Cerebellar cortex (tissue), 1 donor: ENCODE results near the gene PBOV1.
"Not testable (repeated sequence)": the region's sequence is repeated elsewhere in the genome, so short reads cannot be mapped to it uniquely, and the experiment has no call there.

Experiments
- DNase-seq: peaks from one replicate; pipeline ENCODE4 v3.0.0-alpha.2; 2015; ENCODE audit warnings: low spot score

PBOV1 gene

DNA sequence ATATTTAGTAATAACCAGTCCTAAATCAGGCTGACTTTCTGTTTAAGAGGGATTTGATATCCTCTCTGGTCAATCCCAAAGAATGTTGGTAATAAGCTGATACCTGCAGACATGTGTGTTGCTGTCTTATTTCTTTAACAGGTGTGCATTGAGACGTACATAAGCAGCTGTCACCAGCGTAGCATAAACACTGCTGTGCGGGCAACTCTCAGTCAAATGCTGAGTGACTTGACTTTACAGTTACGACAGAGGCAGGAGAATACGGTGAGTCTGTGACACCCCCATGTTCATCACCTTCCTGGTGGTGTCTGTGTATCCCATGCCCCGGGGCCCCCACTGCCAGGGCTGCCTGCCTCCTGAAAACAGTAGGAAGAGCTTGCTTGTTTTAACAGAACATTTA is 20.1 kb upstream of the PBOV1 start:
- no peak for DNase-seq

DNA sequence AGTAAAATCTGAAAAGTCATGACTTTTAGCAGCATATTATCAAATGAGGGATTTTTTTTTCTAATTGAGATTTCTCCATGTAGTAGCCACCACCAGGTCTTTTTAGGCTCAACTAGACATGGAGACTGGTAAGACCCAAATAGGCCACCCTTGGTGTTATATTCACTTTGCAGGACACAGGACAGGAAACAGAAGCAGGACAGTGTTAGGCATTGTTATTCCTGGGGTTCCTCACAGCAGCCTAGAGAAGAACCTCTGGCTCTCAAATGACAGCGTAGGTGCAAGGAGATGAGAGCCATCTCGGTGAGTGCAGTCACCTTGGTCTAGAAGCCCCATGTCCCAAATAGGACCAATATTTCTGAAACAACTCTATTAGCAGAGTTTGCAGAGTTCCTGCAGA is 19.2 kb upstream of the PBOV1 start:
- no peak for DNase-seq

DNA sequence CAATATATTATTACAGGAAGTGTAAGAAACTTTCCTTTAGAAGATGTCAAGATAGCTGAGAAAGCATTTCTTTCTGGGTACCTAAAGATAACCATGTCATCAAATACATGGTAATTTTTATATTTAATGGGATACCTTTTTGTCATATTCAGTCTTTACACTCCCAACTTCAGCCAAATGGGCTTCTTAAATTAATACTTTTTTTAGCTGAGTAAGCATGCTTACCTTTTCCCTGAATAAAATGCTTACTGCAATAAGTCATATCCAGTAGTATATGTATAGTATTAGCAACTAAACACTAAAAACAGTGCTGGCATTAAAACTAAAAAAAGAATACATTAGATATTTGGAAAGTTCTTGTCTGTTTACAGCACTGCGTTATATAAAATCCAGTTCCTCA is 17.4 kb upstream of the PBOV1 start:
- DNase-seq: no peak

DNA sequence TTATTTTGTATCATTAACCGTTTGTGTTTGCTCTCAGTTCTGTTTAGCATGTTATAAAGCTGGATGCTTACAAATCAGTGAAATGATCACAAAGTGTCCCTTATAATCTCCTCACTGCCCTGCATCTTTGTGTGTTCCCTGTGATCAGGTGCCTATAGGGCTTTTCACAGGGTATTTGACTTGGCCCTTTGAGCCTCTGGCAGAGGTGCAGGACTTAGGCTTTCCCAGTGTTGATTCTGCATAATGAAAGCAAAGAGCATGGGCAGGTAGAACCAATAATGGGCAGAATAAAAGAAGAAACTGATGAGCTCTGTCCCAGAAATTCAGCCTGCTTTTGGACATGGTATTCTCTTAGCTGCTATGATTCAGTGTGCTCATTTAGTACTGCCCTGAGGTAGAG is 16.9 kb upstream of the PBOV1 start:
- DNase-seq: no peak

DNA sequence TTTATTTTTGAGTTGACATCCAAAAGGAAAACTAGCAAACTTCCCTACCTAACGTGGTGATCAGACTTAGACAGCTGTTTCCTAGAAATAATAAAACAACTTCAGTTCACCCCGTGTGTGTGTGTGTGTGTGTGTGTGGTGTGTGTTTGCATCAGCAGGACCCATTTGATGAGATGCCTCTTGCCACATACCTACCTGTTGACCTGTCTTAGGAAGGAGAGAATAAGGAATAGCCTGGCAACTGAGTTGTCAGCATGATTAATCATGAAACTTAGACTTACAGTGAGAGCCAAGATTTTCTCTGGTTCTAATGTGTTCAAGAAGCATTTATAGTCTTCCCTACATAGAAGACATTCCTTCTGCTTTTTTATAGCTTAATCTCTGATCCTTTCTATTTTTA is 16.1 kb upstream of the PBOV1 start:
- DNase-seq: no peak

DNA sequence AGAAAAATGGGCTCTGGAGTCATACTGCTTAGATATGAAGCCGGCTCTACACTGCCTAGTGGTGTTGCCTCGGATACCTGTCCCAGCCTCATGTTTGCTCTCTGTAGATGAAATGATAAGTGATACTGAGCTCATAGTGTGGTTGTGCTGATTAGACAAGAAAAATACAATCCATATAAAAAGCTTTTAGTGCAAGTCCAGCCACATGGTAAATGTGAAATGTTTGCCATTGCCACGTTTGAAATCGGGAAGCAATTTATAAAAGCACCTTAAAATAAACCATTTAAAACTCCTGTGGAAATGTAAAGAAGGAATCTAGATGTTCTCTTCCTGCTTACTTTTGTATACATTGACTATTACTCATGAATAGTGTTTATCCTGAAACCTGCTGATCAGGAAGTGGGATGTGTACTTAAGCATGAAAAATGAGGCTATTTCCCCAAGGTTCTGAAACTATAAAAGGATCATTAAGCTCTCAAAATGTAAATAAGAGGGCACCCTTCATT is 13.1 kb upstream of the PBOV1 start:
- DNase-seq: peak; percentile 50

DNA sequence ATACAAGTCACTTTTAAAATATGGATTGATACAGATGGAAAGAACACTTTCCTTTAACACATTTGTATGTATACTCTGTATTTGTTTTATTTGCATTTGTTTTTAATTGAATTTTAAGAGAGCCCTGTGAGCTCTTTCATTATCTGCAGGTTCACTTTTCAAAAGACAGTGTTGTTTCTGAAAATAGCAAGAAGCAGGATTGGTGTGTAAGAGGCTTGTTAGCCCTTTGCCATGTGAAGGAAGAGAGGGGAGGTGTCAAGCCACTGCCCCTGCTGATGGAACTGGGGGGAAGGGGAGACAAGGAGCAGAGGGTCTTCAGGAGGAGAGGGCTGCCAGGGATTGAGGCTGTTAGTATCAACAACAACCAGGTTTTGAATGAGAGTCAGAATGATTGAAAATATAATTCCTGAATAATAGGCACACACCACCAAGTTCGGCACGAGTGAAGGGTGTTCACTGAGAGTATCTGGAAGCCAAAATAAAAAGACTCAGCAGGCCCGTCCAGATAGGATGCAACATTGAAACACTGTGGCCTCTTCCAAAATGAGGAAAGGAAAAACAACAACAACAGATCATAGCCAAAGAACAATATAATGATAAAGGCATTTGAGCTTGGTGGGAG is 12.6 kb upstream of the PBOV1 start:
- DNase-seq: peak; percentile 54

DNA sequence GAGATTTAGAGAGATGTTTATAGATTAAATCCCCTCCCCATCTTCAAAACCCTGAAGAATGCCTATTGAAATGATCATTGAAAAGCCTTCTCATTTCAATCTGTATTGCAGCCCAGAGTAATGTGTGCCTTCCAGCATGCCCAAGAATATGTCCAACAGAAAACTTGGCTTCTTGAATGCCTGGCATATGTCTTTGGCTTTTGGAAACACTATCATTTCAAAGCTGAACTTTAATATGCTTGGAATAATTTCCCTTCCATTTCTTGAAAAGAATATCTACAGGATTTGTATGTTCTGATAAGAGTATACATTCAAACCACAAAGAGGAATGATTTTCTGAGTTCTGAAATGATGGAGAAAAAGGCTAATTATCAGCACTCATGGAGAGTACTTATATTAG is 11.9 kb upstream of the PBOV1 start:
- no peak for DNase-seq

DNA sequence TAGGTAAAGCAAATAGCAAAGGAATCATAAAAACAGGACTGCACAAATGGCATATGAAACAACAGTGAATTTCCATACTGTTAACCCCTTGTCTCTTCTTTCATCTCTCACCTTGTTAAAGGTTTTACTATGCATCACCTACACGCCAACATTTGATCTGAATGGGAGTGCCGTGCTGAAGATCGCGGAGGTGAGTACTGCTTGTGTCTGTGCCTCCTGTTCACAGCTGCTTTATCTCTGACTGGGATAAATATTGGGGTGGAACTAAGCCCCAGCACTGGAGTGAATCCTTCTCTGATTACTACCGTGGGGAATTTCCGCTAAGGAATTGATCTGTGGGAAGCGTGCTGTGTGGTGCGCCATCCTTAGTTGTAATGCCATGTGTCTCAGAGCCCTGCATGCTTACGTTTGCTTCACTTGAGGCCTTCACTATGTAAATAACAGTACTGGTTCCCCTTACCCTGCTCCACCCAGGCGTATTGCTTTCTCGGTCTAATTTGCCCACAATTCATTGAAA is 11.4 kb upstream of the PBOV1 start:
- DNase-seq: no peak

DNA sequence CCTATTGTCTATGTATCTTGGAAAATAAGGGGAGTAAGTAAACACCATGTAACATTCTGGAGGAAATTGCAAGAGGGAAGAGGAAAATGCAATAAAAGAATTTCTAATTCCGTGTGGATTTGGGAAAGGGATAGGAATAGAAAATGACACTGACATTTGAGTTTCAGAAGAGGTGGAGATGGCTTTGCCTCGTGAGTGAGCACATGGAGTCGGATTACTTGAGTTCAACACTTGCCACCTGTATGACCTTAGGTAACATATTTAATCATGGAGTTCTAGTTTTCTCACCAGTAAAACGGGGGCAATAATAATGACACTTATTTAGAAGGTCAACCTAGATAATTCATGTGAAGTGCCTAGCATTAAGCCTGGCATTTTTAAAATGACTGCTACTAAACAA is 10.8 kb upstream of the PBOV1 start:
- DNase-seq: no peak

DNA sequence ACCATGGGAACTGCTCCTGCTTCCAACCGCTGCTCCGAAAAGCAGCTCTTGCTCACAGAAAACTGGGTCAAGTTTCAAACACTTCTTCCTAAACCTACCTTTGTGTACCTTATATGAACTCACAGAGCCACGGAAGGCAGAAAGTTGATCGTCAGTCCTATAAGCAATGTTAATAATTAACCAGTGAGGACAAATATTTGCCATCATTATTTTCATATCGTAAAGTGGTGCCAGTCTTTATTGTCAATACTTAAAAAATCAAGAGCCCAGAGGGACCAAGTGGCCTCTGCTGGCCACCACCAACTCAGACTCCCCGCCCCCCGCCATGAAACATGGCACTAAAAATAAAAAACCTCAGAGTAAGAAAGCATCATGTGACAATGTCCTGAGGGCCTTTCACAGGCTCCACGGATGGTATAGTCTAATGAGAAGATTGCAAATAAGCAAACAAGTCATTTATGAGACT is 9.1 kb upstream of the PBOV1 start:
- DNase-seq: no peak

DNA sequence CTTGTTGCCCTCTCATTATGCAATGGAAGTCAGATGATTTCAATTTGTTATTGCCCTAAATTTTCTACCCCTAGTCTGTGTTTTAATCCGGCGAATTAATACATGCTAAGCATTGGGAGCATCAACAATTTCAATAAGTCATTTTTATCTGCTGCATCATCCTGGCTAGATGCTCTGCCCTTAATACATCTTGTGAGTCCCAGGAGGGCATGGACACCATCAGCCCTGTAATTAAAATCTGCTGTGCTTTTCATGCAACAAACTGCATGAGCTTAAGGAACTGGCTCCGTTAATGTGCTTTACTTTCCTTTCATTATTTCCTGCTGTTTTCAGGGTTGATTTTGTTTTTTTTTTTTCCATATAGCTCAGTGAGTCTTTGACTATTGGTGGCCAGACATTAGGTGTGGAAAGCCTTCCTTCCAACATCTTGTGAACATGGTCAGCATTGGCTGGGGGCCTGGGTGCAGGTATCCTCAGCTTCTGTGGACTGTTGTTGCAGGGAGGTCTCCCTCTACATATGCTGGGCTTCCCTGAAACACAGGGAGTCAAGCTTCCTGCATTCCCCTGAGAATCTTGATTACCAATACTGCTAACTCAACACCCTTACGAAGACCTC is 8.5 kb upstream of the PBOV1 start:
- DNase-seq: peak; percentile 60

DNA sequence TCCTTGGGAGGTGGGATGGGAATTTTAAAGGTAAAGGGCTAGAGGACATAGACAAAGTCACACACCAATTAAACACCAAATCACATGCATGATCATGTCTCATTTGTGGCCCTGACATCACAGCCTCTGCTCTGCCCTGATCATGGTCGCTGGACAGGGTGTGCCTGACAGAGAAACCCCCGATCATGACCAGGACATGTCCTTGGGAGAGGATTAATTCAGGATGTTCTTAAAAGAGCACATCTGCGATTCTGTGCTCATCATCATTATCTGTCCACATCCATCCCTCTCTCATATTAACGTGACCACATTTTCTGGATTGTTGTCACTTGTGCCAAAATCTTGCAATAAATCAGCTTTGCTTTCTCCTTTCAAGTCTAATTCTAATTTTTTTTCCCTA is 7.7 kb upstream of the PBOV1 start:
- DNase-seq: no peak

DNA sequence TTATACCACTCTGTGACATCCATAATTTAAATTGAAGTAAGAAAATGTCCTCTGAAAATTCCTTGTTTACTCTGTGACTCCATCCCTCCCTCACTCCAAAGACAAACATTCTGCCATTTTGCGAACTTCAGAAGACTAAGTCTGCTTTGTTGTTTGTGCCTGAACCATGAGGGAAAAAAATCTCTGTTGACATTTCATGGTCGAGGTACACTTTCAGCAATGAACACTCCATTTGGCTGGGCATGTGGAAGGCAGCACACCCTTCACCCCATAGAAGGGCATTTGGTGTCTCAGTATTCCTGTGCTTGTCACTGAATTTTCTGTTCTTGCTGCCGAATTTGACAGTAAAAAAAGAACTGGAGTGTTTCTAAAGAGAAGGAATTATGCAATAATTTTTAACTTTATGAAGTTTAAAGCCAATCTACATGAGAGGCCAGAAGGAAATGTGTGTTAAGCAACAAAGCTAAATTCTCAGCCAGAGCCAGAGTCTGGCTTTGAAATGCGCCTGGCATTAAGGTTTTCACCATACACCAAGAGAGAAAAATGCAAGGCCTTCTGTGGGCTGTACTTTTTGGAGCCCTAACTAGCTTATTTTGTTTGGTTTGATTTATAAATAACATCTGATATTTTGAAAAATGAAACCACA is 4.7 kb upstream of the PBOV1 start:
- DNase-seq: no peak

DNA sequence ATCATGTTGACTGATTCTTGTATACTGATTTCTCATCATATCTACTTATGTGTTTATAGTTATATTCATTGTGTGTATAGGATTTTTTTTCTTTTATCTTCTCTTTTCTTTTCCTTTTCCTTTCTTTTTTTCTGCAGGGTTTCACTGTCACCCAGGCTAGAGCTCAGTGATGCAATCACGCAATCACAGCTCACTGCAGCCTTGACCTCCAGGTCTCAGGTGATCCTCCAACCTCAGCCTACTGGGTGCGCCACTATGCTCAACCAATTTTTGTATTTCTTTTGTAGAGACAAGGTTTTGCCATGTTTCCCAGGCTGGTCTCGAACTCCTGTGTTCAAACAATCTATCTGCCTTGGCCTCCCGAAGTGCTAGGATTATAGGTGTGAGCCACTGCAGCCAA is 1.6 kb upstream of the PBOV1 start:
- no peak for DNase-seq

DNA sequence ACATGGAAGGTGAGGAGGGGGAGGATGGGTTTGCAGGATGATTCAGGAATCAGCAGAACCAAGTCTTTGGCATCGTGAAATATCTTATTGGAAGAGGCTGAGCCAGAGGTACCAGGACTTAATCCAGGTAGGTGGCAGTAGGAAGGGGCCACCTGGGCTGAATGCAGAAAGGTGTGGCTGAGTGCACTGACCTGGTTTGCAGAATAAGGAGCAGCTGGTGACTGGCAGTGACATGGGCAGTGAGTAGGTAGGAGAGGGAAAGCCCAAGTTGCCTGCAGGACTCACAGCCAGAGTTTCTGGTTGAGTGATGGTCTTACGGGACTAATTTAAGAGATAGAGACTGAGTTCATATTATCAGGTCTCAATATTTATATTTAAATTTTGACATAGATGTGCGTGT is 1.1 kb upstream of the PBOV1 start:
- peak; percentile 68 for DNase-seq

DNA sequence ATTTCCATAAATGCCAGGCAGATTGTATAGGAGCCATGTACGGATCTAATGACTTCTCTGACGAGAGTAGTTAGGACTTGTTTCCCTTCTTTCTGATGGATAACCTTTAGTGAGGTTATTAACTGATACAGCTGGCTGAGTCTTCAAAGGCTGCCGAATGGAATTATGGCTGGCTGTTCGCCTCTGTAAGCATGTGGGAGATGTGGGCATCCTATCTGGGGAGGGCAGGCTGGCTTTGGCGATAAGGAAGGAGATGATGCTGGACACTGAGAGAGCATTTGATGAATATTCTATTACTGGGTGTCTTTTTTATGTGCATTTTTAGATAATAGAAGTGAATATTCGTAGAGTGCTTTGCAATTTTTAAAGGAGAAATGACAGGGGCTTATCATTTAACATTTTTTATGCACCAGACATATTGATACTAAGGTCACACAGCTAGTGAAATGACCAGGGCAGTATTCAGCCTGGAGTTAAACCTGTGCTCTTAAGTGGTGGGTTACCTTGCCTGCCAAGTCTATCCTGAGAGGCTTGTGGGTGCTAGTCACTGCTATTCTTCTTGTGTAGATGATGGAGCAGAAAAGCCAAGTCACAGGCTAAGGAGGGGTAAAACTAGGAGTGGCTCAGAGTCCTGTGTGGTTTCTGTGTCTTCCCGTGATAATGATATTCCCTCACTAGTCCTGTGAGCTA is 3.1 kb downstream of the PBOV1 start:
- no peak for DNase-seq

DNA sequence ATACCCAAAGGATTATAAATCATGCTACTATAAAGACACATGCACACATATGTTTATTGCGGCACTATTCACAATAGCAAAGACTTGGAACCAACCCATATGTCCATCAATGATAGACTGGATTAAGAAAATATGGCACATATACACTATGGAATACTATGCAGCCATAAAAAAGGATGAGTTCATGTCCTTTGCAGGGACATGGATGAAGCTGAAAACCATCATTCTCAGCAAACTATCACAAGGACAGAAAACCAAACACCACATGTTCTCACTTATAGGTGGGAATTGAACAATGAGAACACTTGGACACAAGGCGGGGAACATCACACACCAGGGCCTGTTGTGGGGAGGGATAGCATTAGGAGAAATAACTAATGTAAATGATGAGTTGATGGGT is 5.8 kb downstream of the PBOV1 start:
- not testable (repeated sequence) for DNase-seq

DNA sequence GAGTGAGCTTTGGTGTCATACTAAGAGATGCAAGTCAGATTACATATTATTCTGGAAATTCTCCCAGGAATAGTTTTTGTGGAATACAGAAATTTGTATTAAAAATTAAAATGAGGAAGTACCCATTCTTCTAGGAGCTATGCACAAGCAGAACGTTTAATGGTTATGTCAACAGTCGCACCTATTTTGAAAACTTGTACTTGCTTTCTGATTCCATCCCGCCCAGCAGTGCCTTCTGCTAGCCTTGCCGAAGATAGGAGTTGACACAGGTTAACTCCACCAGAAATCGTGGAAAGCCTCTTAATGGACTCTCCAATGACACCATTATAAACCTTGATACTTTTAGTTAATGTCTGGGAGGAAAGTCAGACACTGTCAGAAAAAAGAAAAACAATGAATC is 6.7 kb downstream of the PBOV1 start:
- no peak for DNase-seq

DNA sequence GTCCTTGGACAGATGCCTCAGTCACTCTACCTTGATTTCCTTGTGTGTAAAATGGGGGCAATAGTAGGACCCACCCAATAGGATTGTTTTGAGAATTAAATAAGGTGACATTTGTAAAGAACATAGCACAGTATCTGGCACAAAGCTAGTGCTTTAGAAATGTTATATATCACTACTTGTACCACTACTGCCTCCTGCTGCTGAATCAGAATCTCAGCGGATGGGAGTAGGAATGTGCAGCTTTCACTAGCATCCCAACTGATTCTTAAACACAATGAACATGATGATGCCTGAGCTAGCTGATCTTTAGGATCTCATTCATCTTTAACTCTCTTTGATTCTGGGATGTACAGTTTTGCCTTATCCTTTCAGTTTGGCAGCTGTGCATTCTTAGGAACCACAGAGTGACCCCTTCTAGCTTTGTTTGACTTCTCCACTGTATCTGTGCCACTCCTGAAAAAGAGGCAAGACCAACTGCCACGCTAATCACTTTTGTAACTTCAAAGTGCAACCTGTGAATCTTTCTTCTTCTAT is 7.2 kb downstream of the PBOV1 start:
- DNase-seq: no peak

DNA sequence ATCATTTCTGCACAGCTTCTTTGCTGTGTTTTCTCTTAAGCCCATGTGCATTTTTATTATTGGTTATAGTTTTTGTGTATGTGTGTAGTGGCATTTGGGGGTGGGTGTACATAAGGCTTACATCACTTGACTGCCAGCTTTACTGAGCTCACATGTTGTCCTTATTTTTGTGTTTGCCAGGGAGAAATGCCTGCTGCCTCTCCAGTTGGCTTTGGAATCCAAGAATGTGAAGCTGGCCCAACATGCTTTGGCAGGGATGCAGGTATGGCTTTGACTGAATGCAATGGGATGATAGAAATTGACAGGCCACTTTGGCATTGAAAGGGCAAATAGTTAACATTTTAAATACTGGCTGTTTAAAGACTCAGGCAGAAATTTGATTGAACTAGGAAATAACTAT is 11.4 kb downstream of the PBOV1 start:
- DNase-seq: peak; percentile 95

DNA sequence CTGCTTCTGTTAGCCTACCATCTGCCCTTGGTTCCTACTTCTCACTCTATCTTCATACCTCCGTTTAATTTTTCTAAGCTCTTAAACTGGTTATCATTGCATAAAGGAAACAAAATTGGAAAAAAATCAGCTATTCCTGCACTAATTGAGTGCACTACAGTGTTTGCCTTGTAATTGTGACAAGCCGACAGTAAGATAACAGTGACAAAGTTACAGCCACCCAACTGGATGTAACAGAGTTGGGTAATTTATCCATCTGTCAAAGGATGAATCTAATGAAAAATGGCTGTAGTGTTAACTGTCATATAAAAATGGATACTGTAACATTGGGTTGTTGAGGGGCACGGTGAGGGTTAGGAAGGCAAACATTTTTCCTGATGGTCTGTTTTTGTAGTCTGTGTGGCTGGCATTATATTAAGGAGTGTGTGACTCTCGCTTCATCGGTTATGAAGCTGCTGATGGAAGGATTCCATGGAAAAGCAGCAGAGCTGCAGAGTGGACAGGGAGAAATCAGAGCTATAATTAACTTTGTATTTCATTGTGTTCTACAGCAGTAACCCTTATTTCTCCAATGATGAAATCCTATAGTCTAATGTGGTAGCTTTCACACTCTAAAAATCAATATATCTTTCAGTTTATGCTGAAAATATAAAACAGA is 12.7 kb downstream of the PBOV1 start:
- DNase-seq: peak; percentile 84
